Keratinocyte (primary cell): Measurements from ENCODE around the gene DEPP1. TPM values are rescaled to one million over a fixed set of nuclear protein-coding genes. Genes with fewer than 3 reads are reported as not detected.

Source experiments
- DNase-seq: peaks from one replicate; pipeline ENCODE4 v3.0.0-alpha.2; 2011; ENCODE audit warnings: low read depth, missing footprints, low spot score
- FAIRE-seq: peaks from 2 replicates; lab custom pipeline; 2011; peaks lifted over from hg19 to GRCh38; lab: Jason Lieb, UNC
- H2AFZ ChIP-seq: 2 replicates; pipeline ENCODE4 v1.6.0; 2012; ENCODE audit warnings: low read length, control low read depth, inconsistent platforms; ENCODE audit not compliant: control insufficient read depth
- H3K27ac ChIP-seq: 2 replicates; pipeline ENCODE4 v1.5.1; 2011; ENCODE audit warnings: low read length; ENCODE audit not compliant: control insufficient read depth, insufficient read depth
- H3K27me3 ChIP-seq: 3 replicates; pipeline ENCODE4 v1.6.0; 2011; ENCODE audit warnings: low read length; ENCODE audit not compliant: control insufficient read depth, insufficient read depth; ENCODE audit errors: extremely low read depth
- H3K36me3 ChIP-seq, 2 experiments: 2 replicates in 1 of 2; 3 replicates in 1 of 2; pipeline ENCODE4 v1.5.1; 2011; ENCODE audit warnings: low read length in 2 of 2, mild to moderate bottlenecking in 1 of 2; ENCODE audit not compliant: control insufficient read depth in 2 of 2, insufficient read depth in 2 of 2; ENCODE audit errors: extremely low read depth in 1 of 2
- H3K4me1 ChIP-seq: 3 replicates; pipeline ENCODE4 v1.5.1; 2011; ENCODE audit warnings: low read length; ENCODE audit not compliant: control insufficient read depth, insufficient read depth; ENCODE audit errors: extremely low read depth
- H3K4me2 ChIP-seq: 3 replicates; pipeline ENCODE4 v1.6.0; 2011; ENCODE audit warnings: low read depth, low read length; ENCODE audit not compliant: control insufficient read depth, insufficient read depth; ENCODE audit errors: extremely low read depth
- H3K4me3 ChIP-seq, 3 experiments: fragments of 200-600 bp in 1 of 3; sonication (generic) in 1 of 3; 2 replicates in 2 of 3; 3 replicates in 1 of 3; pipeline ENCODE4 v1.5.1; 2011 to 2016; ENCODE audit warnings: low read length in 3 of 3, mild to moderate bottlenecking in 3 of 3, control low read depth in 2 of 3, inconsistent platforms in 1 of 3, low read depth in 1 of 3, mixed read lengths in 1 of 3, mixed run types in 1 of 3, moderate library complexity in 1 of 3; ENCODE audit not compliant: control insufficient read depth in 2 of 3, insufficient read depth in 2 of 3; ENCODE audit errors: extremely low read depth in 1 of 3
- H3K79me2 ChIP-seq: 2 replicates; pipeline ENCODE4 v1.6.0; 2012; ENCODE audit warnings: low read length; ENCODE audit not compliant: control insufficient read depth, insufficient read depth
- H3K9ac ChIP-seq: 3 replicates; pipeline ENCODE4 v1.6.0; 2011; ENCODE audit warnings: low read length; ENCODE audit not compliant: control insufficient read depth, insufficient read depth; ENCODE audit errors: extremely low read depth
- H3K9me1 ChIP-seq: 3 replicates; pipeline ENCODE4 v1.6.0; 2011; ENCODE audit warnings: low read length; ENCODE audit not compliant: control insufficient read depth, insufficient read depth; ENCODE audit errors: extremely low read depth
- H3K9me3 ChIP-seq: 2 replicates; pipeline ENCODE4 v1.5.1; 2012; ENCODE audit warnings: low read depth, low read length; ENCODE audit not compliant: control insufficient read depth
- H4K20me1 ChIP-seq: 3 replicates; pipeline ENCODE4 v1.6.0; 2011; ENCODE audit warnings: low read length; ENCODE audit not compliant: control insufficient read depth, insufficient read depth; ENCODE audit errors: extremely low read depth
- CTCF ChIP-seq, 3 experiments: IDR thresholded peaks in 1 of 3; conservative IDR thresholded peaks in 1 of 3; optimal IDR thresholded peaks in 1 of 3; 2 replicates in 2 of 3; 3 replicates in 1 of 3; pipeline versions ENCODE3 to v1.5.1; 2011; ENCODE audit warnings: low read length in 3 of 3, mild to moderate bottlenecking in 3 of 3, moderate library complexity in 2 of 3, control low read depth in 1 of 3, inconsistent platforms in 1 of 3; ENCODE audit not compliant: insufficient read depth in 2 of 3; ENCODE audit errors: extremely low read depth in 1 of 3
- EZH2 ChIP-seq: IDR thresholded peaks from one replicate; pipeline ENCODE4 v1.6.1; 2012; ENCODE audit warnings: inconsistent platforms, mild to moderate bottlenecking, low read length, moderate library complexity
- dilution Hi-C: fragments of 300-500 bp; cut with MboI; formaldehyde crosslinking; loops from one replicate; pipeline ENCODE4 v1.7.0; 2020; ENCODE audit warnings: low sequenced_read_pairs; ENCODE audit not compliant: extremely low pct_ligation_motif_present
- polyA plus RNA-seq, 5 experiments: library from polyadenylated mRNA; depleted of rRNA in 3 of 5; stranded (reverse) in 3 of 5; stranded (forward) in 1 of 5; unstranded in 1 of 5; fragments of >200 nt; gene quantifications; 1 replicate in 1 of 5; 2 replicates in 3 of 5; 3 replicates in 1 of 5; pipeline versions ENCODE4 v1.2.1 to v1.2.3, GENCODE V29; 2011 to 2012; ENCODE audit warnings: missing spikeins in 2 of 5, low read depth in 1 of 5, low replicate concordance in 1 of 5

Gene DEPP1
- polyA plus RNA-seq, 1 donor (not counting 4 experiments of a cell fraction or from before 2014, with no cell fraction given): 1.2 TPM

DNA sequence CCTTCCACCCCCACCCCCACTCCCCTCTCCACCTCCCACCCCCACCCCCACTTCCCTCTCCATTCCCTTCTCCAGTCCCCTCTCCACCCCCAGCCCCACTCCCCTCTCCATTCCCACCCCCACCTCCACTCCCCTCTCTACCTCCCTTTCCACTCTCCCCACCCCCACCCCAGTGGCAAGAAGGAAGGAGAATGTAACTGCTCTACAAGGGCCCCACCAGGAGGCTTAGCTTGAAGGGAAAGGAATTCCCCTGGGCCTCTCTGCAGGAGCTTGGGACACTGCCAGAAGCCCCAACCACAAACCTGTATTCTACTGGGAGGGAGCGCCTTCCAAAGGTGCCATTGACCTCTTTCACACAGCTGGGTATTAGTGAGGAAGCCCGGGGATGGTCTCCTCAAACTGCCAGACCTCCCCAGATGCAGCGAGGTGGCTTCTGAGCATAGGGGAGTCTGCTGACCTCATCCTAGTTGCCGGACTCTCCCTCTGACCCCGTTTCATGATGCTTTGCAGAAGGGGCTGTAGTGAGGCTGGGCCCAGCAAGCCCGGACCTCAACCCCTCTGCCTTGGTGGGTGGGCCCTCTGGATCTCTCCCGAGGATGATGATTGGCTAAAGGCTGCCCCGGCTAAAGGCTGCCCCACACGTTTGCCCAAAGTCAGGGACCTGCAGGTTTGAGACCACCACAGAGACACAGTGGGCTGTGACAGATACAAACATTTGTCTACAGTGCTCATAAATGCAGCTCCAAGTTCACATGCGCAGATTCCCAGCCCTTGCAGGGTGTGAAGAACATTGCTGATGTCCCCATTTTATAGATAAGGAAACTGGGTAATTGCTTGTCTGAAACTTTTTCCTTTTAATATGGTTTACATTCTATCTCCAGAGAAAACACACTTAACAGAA lies 2.9 kb downstream of the DEPP1 start:
- no peak for DNase-seq
- H3K4me1 ChIP-seq: peaks cover 39% of the 10 kb centered on the region
- no peaks in the 10 kb centered on the region for H3K79me2 ChIP-seq
- no peaks in the 10 kb centered on the region for H4K20me1 ChIP-seq
- H3K36me3 ChIP-seq: no peaks in the 10 kb centered on the region
- no peaks in the 10 kb centered on the region for H3K9me3 ChIP-seq
- TF ChIP-seq EZH2 (no peak), CTCF (optimal IDR thresholded peaks at IDR 0.05 in 1 of 3, IDR thresholded peaks at IDR 0.05 in 1 of 3, conservative IDR thresholded peaks at IDR 0.05 in 1 of 3; ENCODE audit: extremely low read depth in 1 of 3, insufficient read depth in 2 of 3, low read length in 3 of 3) (no peak)
- H3K27ac ChIP-seq: no peak overlapping the region
- no peaks in the 10 kb centered on the region for H3K27me3 ChIP-seq
- FAIRE-seq: no peak
- no peaks in the 10 kb centered on the region for H3K9me1 ChIP-seq
- no peak overlapping the region for H3K4me3 ChIP-seq
- dilution Hi-C loops: no loop called here
- H3K4me2 ChIP-seq: no peak overlapping the region
- no peak overlapping the region for H2AFZ ChIP-seq
- H3K9ac ChIP-seq: no peak overlapping the region

DNA sequence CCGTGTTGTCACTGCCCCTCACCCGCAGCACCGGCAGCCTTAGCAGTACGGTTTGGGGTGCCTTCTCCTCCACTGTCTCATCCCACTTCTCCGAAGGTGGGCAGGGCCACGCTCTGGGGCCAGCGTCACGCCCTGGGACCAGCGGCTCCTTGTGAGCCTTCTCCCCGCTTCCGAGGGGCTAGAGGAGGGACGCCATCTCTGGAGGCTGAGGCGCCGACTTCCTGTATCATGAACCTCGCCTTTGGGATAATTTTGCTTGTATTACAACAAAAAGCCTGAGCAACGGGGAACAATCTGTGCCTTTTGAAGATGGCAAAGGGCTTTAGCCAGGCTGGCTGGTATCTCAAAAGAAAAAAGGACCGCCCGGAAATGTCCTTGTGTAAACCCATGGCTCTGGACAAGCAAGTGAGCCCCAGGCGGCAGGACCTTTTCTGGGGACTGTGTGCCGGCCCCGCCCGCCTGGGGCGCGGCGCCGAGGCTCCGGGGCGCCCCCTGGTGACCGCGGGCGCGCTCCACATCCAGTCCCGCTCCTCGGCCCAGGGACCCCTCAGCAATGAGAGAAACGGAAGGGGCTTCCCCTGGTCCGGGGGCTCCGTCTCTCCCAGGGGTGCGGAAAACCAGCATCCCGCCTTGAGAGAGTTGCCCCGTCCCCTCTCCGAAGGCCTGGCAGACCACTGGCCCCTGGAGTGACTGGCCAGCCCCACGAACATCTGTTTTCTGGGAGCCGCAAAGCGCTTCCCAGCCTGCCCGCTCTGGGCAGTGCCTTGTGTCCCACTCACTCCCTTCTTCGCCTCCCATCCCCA lies 3.8 kb downstream of the DEPP1 start:
- peak overlapping the region; percentile 8 to 58 (median 28) for H3K4me3 ChIP-seq
- peaks cover 31% of the 10 kb centered on the region for H3K4me1 ChIP-seq
- no peaks in the 10 kb centered on the region for H3K36me3 ChIP-seq
- H4K20me1 ChIP-seq: no peaks in the 10 kb centered on the region
- peak in 2 of 3 experiments; percentile 79 to 82 for TF ChIP-seq CTCF (optimal IDR thresholded peaks at IDR 0.05 in 1 of 3, IDR thresholded peaks at IDR 0.05 in 1 of 3, conservative IDR thresholded peaks at IDR 0.05 in 1 of 3; ENCODE audit: extremely low read depth in 1 of 3, insufficient read depth in 2 of 3, low read length in 3 of 3)
- no peak for TF ChIP-seq EZH2
- peak overlapping the region; percentile 89 for H3K4me2 ChIP-seq
- H3K27me3 ChIP-seq: no peaks in the 10 kb centered on the region
- dilution Hi-C loops: no loop called here
- peak overlapping the region; percentile 13 for H3K27ac ChIP-seq
- peak overlapping the region; percentile 38 for H3K9ac ChIP-seq
- no peaks in the 10 kb centered on the region for H3K79me2 ChIP-seq
- DNase-seq (no peak), FAIRE-seq (no peak)
- H3K9me1 ChIP-seq: no peaks in the 10 kb centered on the region
- H2AFZ ChIP-seq: peak overlapping the region; percentile 84
- H3K9me3 ChIP-seq: no peaks in the 10 kb centered on the region
